Neural crest cell (in vitro differentiated cells): ENCODE results near the gene PTPN2. TPM values are rescaled to one million over a fixed set of nuclear protein-coding genes. Genes with fewer than 3 reads are reported as not detected.
A peak's percentile ranks its signal among the peaks of the same experiment; 100 is the strongest.

ENCODE experiments used
- DNase-seq: peaks from one replicate; pipeline ENCODE4 v3.0.0; 2021; ENCODE audit warnings: low read depth, mixed read lengths, low spot score
- H3K27ac Mint-ChIP-seq: one replicate; pipeline ENCODE4 v1.8.0; 2021; ENCODE audit warnings: mild to moderate bottlenecking, mixed read lengths; ENCODE audit not compliant: unreplicated experiment
- H3K27me3 Mint-ChIP-seq: 2 replicates; pipeline ENCODE4 v1.8.0; 2021; ENCODE audit warnings: low read depth, mild to moderate bottlenecking, mixed read lengths
- H3K36me3 Mint-ChIP-seq: 2 replicates; pipeline ENCODE4 v1.8.0; 2021; ENCODE audit warnings: low read depth, mild to moderate bottlenecking, mixed read lengths
- H3K4me1 Mint-ChIP-seq: 2 replicates; pipeline ENCODE4 v1.8.0; 2021; ENCODE audit warnings: mixed read lengths
- H3K4me3 Mint-ChIP-seq: one replicate; pipeline ENCODE4 v1.8.0; 2021; ENCODE audit warnings: mild to moderate bottlenecking, mixed read lengths
- H3K9me3 Mint-ChIP-seq: 2 replicates; pipeline ENCODE4 v1.8.0; 2021; ENCODE audit warnings: mixed read lengths
- total RNA-seq: library from RNA; stranded (reverse); gene quantifications from 2 replicates; pipeline ENCODE4 v1.2.1, GENCODE V29; 2021
- TF ChIP-seq, protein P1 (sequence below): fragments of 200-600 bp; sonication (generic); conservative IDR thresholded peaks from 2 replicates; pipeline ENCODE4 v1.5.0; 2021; ENCODE audit warnings: antibody characterized with exemption, mild to moderate bottlenecking

The PTPN2 gene
- total RNA-seq, 1 donor from 2014 or later: 34.4 TPM

- Mint-ChIP-seq H3K27me3 (no peaks in the 10 kb centered on the region), H3K27ac (no peak overlapping the region), H3K9me3 (no peaks in the 10 kb centered on the region), H3K4me1 (no peaks in the 10 kb centered on the region), H3K36me3 (peaks cover 2% of the 10 kb centered on the region), H3K4me3 (no peak overlapping the region)
- DNase-seq: no peak
- TF ChIP-seq, protein P1, sequence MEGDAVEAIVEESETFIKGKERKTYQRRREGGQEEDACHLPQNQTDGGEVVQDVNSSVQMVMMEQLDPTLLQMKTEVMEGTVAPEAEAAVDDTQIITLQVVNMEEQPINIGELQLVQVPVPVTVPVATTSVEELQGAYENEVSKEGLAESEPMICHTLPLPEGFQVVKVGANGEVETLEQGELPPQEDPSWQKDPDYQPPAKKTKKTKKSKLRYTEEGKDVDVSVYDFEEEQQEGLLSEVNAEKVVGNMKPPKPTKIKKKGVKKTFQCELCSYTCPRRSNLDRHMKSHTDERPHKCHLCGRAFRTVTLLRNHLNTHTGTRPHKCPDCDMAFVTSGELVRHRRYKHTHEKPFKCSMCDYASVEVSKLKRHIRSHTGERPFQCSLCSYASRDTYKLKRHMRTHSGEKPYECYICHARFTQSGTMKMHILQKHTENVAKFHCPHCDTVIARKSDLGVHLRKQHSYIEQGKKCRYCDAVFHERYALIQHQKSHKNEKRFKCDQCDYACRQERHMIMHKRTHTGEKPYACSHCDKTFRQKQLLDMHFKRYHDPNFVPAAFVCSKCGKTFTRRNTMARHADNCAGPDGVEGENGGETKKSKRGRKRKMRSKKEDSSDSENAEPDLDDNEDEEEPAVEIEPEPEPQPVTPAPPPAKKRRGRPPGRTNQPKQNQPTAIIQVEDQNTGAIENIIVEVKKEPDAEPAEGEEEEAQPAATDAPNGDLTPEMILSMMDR: no peak
Observed at GRCh38 chr18:12848405-12848804, 35.6 kb downstream of the PTPN2 start.

DNA sequence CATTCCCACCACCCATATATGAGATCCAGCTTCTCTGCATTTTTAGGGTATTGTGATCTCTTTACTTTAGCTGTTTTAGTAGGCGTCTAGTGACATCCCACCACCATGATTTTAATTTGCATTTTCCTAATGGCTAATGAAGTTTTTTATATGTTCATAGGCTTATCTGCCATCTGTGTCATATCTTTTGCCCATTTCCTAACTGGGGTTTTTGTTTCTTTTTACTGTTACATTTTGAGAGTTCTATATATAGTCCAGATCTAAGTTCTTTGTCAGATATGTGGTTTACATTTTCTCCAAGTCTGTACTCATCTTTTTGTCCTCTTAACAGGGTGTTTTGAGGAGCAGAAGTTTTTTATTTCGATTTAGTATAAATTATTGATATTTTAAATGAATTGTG lies 39.6 kb downstream of the PTPN2 start:
- TF ChIP-seq, protein P1: no peak
- DNase-seq: no peak
- H3K27me3 Mint-ChIP-seq: no peaks in the 10 kb centered on the region
- H3K4me1 Mint-ChIP-seq: no peaks in the 10 kb centered on the region
- no peaks in the 10 kb centered on the region for H3K36me3 Mint-ChIP-seq
- no peaks in the 10 kb centered on the region for H3K9me3 Mint-ChIP-seq
- no peak overlapping the region for H3K4me3 Mint-ChIP-seq
- no peak overlapping the region for H3K27ac Mint-ChIP-seq

GRCh38 chr18:12843420-12844350 lies 40.4 kb downstream of the PTPN2 start:
- no peaks in the 10 kb centered on the region for H3K27me3 Mint-ChIP-seq
- H3K9me3 Mint-ChIP-seq: no peaks in the 10 kb centered on the region
- DNase-seq: no peak
- H3K4me3 Mint-ChIP-seq: no peak overlapping the region
- TF ChIP-seq, protein P1: no peak
- H3K27ac Mint-ChIP-seq: peak overlapping the region; percentile 2
- H3K36me3 Mint-ChIP-seq: no peaks in the 10 kb centered on the region
- peaks cover 4% of the 10 kb centered on the region for H3K4me1 Mint-ChIP-seq

GRCh38 chr18:12842459-12843380 lies 41.3 kb downstream of the PTPN2 start:
- no peaks in the 10 kb centered on the region for H3K36me3 Mint-ChIP-seq
- no peak overlapping the region for H3K4me3 Mint-ChIP-seq
- TF ChIP-seq, protein P1: no peak
- H3K27ac Mint-ChIP-seq: peak overlapping the region; percentile 13
- no peaks in the 10 kb centered on the region for H3K9me3 Mint-ChIP-seq
- no peak for DNase-seq
- H3K27me3 Mint-ChIP-seq: no peaks in the 10 kb centered on the region
- peaks cover 4% of the 10 kb centered on the region for H3K4me1 Mint-ChIP-seq

DNA sequence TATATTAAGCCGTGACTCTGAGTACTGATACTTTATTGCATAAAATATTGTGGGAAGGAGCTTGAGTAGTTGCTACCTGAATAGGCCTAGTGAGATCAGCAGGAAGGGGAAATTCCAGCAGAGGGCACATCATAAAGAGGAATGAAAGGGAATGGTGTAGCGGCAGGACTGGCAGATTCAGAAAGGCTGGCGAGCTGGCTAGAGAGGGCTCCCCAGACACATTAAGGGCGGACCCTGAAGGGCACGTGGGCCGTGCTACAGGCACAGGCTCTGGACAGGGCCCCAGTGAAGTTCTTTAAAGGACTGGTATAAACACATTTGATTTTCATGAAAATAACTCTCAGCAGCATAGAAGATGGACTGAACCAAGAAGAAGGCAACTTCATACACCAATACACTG lies 43.0 kb downstream of the PTPN2 start:
- TF ChIP-seq, protein P1: no peak
- no peak for DNase-seq
- H3K27ac Mint-ChIP-seq: no peak overlapping the region
- peaks cover 4% of the 10 kb centered on the region for H3K4me1 Mint-ChIP-seq
- H3K4me3 Mint-ChIP-seq: no peak overlapping the region
- H3K27me3 Mint-ChIP-seq: no peaks in the 10 kb centered on the region
- H3K9me3 Mint-ChIP-seq: no peaks in the 10 kb centered on the region
- no peaks in the 10 kb centered on the region for H3K36me3 Mint-ChIP-seq
